ENCODE data around the gene ANKFN1. TPM values are rescaled to one million over a fixed set of nuclear protein-coding genes. Genes with fewer than 3 reads are reported as not detected.

ANKFN1 gene
- total and polyA plus RNA-seq, 2 of the 13 experiments (the other 11 are each of a cell fraction or from before 2014, with no cell fraction given), result not detected

GRCh38 chr17:56545106-56545505 lies 391.8 kb downstream of the ANKFN1 start:
- TF ChIP-seq ZNF547 (CRISPR knock-in tag; IDR thresholded peaks at IDR 0.05) (no peak), PHF20 (CRISPR knock-in tag; IDR thresholded peaks at IDR 0.05) (no peak), ZFP36 (IDR thresholded peaks at IDR 0.05; ENCODE audit: borderline replicate concordance, low read depth, low read length, partially characterized antibody) (no peak), CREB1 (IDR thresholded peaks at IDR 0.05) (no peak), CREB1 (CRISPR knock-in tag; IDR thresholded peaks at IDR 0.05) (no peak), ZNF264 (CRISPR knock-in tag; IDR thresholded peaks at IDR 0.05) (no peak), ZC3H13 (CRISPR knock-in tag; IDR thresholded peaks at IDR 0.05) (no peak), CEBPB (IDR thresholded peaks at IDR 0.05; ENCODE audit: borderline replicate concordance, low read depth, low read length) (no peak), NFYC (CRISPR knock-in tag; IDR thresholded peaks at IDR 0.05) (no peak), ZNF616 (CRISPR knock-in tag; IDR thresholded peaks at IDR 0.05; ENCODE audit: low read depth) (no peak)
- no TSS peak for BruUV-seq (replicated peaks)
- ChIA-PET CTCF (ENCODE audit: low intra/inter-chr PET ratio, low total read pairs) (no interaction called here), POLR2A (no interaction called here)
- no peak overlapping the region for H3K9ac ChIP-seq (ENCODE audit: insufficient read depth, low read depth, low read length)
- FAIRE-seq (no peak), DNase-seq (ENCODE audit: low spot score) (no peak), ATAC-seq (no peak)
- no peaks in the 10 kb centered on the region for H3K79me2 ChIP-seq (ENCODE audit: insufficient read depth, low read length)
- no peaks in the 10 kb centered on the region for H3K36me3 ChIP-seq (replicated peaks in 1 of 2; ENCODE audit: control insufficient read depth in 1 of 2, insufficient read depth in 2 of 2, low read length in 2 of 2)
- H3K27ac ChIP-seq (ENCODE audit: extremely low read length, insufficient read depth, low read length), result no peak overlapping the region
- no peak overlapping the region for H3K4me2 ChIP-seq (ENCODE audit: low read depth, low read length)
- H2AFZ ChIP-seq (ENCODE audit: low read length), result no peak overlapping the region
- 0% methylated on average over 2 of the region's 2 CpGs for WGBS (ENCODE audit: low lambda C conversion rate)
- intact Hi-C loops (cut with micrococcal nuclease; ENCODE audit: unreplicated experiment), result no loop called here
- H3K9me3 ChIP-seq (ENCODE audit: low read length), result no peaks in the 10 kb centered on the region
- in situ Hi-C loops (cut with HindIII; ENCODE audit: extremely low pct_ligation_motif_present, low pct_unique_long_range_greater_than_20kb), result no loop called here
- no peak overlapping the region for H3K4me3 ChIP-seq (replicated peaks in 1 of 3; ENCODE audit: insufficient read depth in 1 of 3, low read depth in 2 of 3, low read length in 3 of 3)
- H3K4me1 ChIP-seq (ENCODE audit: insufficient read depth, low read length), result no peaks in the 10 kb centered on the region
- no peaks in the 10 kb centered on the region for H4K20me1 ChIP-seq (ENCODE audit: insufficient read depth, low read length)
- no peaks in the 10 kb centered on the region for H3K27me3 ChIP-seq (ENCODE audit: control insufficient read depth in 1 of 2, insufficient read depth in 2 of 2, low read length in 2 of 2)

DNA sequence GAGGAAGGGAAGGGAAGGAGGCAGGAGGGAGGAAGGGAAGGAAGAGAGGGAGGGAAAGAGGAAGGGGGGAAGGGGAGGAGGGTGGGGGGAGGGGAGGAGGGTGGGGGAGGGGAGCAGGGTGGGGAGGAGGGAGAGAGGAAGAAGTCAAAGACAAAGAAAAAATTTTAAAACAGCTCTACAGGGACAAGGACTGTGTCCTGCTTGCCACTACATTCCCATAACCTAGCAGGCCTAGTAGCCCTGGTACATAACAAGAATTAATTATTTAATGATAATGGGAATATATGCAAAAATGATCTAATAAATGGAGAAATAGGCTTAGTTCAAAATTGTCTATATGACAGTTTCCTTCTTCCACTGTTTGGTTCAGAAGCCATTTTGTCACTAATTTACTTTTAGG lies 392.7 kb downstream of the ANKFN1 start:
- ChIA-PET CTCF (ENCODE audit: low intra/inter-chr PET ratio, low total read pairs) (no interaction called here), POLR2A (no interaction called here)
- Histone ChIP-seq H3K27ac (ENCODE audit: extremely low read length, insufficient read depth, low read length) (no peak overlapping the region), H3K9ac (ENCODE audit: insufficient read depth, low read depth, low read length) (no peak overlapping the region), H3K27me3 (ENCODE audit: control insufficient read depth in 1 of 2, insufficient read depth in 2 of 2, low read length in 2 of 2) (no peaks in the 10 kb centered on the region), H3K4me2 (ENCODE audit: low read depth, low read length) (no peak overlapping the region), H3K79me2 (ENCODE audit: insufficient read depth, low read length) (no peaks in the 10 kb centered on the region), H3K36me3 (replicated peaks in 1 of 2; ENCODE audit: control insufficient read depth in 1 of 2, insufficient read depth in 2 of 2, low read length in 2 of 2) (no peaks in the 10 kb centered on the region), H3K9me3 (ENCODE audit: low read length) (no peaks in the 10 kb centered on the region), H4K20me1 (ENCODE audit: insufficient read depth, low read length) (no peaks in the 10 kb centered on the region), H2AFZ (ENCODE audit: low read length) (no peak overlapping the region), H3K4me3 (replicated peaks in 1 of 3; ENCODE audit: insufficient read depth in 1 of 3, low read depth in 2 of 3, low read length in 3 of 3) (no peak overlapping the region), H3K4me1 (ENCODE audit: insufficient read depth, low read length) (no peaks in the 10 kb centered on the region)
- TF ChIP-seq PCBP2 (optimal IDR thresholded peaks at IDR 0.05; ENCODE audit: low read depth, low read length, poor library complexity, severe bottlenecking) (peak; percentile 92), MAFF (IDR thresholded peaks at IDR 0.05; ENCODE audit: low read depth, low read length) (0 out of 2 replicates have a peak, but pooled peaks have one; percentile 2), HNRNPK (IDR thresholded peaks at IDR 0.05; ENCODE audit: low read depth, low read length, poor library complexity, severe bottlenecking) (peak; percentile 99), MAFK (conservative IDR thresholded peaks at IDR 0.05 in 1 of 2, IDR thresholded peaks at IDR 0.05 in 1 of 2; ENCODE audit: low read length in 2 of 2) (peak; percentile 14 to 34; a peak in 2 of 4 replicates), SP4 (CRISPR knock-in tag; IDR thresholded peaks at IDR 0.05) (no peak)
- DNase-seq (ENCODE audit: low spot score) (no peak), FAIRE-seq (no peak), ATAC-seq (no peak)
- no TSS peak for BruUV-seq (replicated peaks)
- intact Hi-C loops (cut with micrococcal nuclease; ENCODE audit: unreplicated experiment), result no loop called here
- in situ Hi-C loops (cut with HindIII; ENCODE audit: extremely low pct_ligation_motif_present, low pct_unique_long_range_greater_than_20kb), result no loop called here

Data from HepG2 (cell line).